ENCODE measurements around the gene PRKACG.

GRCh38 chr9:69044240-69045219 lies 30.6 kb upstream of the PRKACG start:
- TF ChIP-seq, protein P1, sequence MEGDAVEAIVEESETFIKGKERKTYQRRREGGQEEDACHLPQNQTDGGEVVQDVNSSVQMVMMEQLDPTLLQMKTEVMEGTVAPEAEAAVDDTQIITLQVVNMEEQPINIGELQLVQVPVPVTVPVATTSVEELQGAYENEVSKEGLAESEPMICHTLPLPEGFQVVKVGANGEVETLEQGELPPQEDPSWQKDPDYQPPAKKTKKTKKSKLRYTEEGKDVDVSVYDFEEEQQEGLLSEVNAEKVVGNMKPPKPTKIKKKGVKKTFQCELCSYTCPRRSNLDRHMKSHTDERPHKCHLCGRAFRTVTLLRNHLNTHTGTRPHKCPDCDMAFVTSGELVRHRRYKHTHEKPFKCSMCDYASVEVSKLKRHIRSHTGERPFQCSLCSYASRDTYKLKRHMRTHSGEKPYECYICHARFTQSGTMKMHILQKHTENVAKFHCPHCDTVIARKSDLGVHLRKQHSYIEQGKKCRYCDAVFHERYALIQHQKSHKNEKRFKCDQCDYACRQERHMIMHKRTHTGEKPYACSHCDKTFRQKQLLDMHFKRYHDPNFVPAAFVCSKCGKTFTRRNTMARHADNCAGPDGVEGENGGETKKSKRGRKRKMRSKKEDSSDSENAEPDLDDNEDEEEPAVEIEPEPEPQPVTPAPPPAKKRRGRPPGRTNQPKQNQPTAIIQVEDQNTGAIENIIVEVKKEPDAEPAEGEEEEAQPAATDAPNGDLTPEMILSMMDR (IDR thresholded peaks at IDR 0.05), result no peak
- no peak for TF ChIP-seq POLR2A (IDR thresholded peaks at IDR 0.05)
